ENCODE data around the gene ISX. TPM values are rescaled to one million over a fixed set of nuclear protein-coding genes. Genes with fewer than 3 reads are reported as not detected.

Gene ISX
- total RNA-seq, 1 donor from 2014 or later, result not detected

GRCh38 chr22:35057155-35057554 lies 8.8 kb upstream of the ISX start:
- H3K4me1 Mint-ChIP-seq (ENCODE audit: unreplicated experiment), result no peaks in the 10 kb centered on the region
- DNase-seq (ENCODE audit: extremely low spot score, unreplicated experiment), result no peak
- peaks cover 11% of the 10 kb centered on the region for H3K9me3 Mint-ChIP-seq (ENCODE audit: unreplicated experiment)
- TF ChIP-seq, protein P1, sequence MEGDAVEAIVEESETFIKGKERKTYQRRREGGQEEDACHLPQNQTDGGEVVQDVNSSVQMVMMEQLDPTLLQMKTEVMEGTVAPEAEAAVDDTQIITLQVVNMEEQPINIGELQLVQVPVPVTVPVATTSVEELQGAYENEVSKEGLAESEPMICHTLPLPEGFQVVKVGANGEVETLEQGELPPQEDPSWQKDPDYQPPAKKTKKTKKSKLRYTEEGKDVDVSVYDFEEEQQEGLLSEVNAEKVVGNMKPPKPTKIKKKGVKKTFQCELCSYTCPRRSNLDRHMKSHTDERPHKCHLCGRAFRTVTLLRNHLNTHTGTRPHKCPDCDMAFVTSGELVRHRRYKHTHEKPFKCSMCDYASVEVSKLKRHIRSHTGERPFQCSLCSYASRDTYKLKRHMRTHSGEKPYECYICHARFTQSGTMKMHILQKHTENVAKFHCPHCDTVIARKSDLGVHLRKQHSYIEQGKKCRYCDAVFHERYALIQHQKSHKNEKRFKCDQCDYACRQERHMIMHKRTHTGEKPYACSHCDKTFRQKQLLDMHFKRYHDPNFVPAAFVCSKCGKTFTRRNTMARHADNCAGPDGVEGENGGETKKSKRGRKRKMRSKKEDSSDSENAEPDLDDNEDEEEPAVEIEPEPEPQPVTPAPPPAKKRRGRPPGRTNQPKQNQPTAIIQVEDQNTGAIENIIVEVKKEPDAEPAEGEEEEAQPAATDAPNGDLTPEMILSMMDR (IDR thresholded peaks at IDR 0.05), result no peak
- no peak overlapping the region for H3K4me3 Mint-ChIP-seq (ENCODE audit: unreplicated experiment)
- H3K27ac Mint-ChIP-seq (ENCODE audit: unreplicated experiment), result no peak overlapping the region
- no peaks in the 10 kb centered on the region for H3K27me3 Mint-ChIP-seq (ENCODE audit: unreplicated experiment)
- no peaks in the 10 kb centered on the region for H3K36me3 Mint-ChIP-seq (ENCODE audit: unreplicated experiment)

DNA sequence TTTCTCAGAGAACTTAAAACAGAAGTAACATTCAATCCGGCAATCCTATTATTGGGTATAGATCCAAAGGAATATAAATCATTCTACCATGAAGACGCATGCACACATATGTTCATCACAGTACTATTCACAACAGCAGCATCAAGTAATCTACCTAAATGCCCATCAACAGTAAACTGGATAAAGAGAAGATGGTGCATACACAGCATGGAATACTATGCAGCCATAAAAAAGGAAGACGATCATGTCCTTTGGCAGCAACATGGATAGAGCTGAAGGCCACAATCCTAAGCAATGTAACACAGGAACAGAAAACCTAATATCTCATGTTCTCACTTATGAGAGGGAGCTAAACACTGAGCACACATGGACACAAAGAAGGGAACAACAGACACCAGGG lies 6.3 kb upstream of the ISX start:
- Mint-ChIP-seq H3K27me3 (ENCODE audit: unreplicated experiment) (no peaks in the 10 kb centered on the region), H3K36me3 (ENCODE audit: unreplicated experiment) (no peaks in the 10 kb centered on the region), H3K4me1 (ENCODE audit: unreplicated experiment) (no peaks in the 10 kb centered on the region), H3K9me3 (ENCODE audit: unreplicated experiment) (peaks cover 11% of the 10 kb centered on the region), H3K4me3 (ENCODE audit: unreplicated experiment) (no peak overlapping the region), H3K27ac (ENCODE audit: unreplicated experiment) (no peak overlapping the region)
- DNase-seq (ENCODE audit: extremely low spot score, unreplicated experiment), result no peak
- TF ChIP-seq, protein P1 (IDR thresholded peaks at IDR 0.05), result no peak

DNA sequence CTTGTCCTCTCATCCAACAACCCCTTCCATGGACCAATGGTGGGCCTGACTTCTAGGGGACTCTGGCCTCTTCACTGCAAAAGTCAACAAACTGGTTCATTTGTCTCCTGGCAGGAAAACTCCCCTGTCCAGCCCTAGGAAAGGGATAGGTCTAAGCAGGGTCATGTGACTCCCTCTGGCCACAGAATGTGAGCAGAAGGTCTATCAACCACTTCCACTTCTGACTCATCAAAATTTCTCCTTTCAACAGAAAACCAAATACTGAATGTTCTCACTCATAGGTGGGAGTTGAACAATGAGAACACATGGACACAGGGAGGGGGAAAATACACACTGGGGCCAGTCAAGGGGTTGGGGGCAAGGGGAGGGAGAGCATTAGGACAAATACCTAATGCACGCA lies 1.3 kb upstream of the ISX start:
- Mint-ChIP-seq H3K27ac (ENCODE audit: unreplicated experiment) (no peak overlapping the region), H3K36me3 (ENCODE audit: unreplicated experiment) (no peaks in the 10 kb centered on the region), H3K4me1 (ENCODE audit: unreplicated experiment) (no peaks in the 10 kb centered on the region), H3K27me3 (ENCODE audit: unreplicated experiment) (no peaks in the 10 kb centered on the region), H3K4me3 (ENCODE audit: unreplicated experiment) (no peak overlapping the region), H3K9me3 (ENCODE audit: unreplicated experiment) (peaks cover 2% of the 10 kb centered on the region)
- TF ChIP-seq, protein P1 (IDR thresholded peaks at IDR 0.05), result no peak
- DNase-seq (ENCODE audit: extremely low spot score, unreplicated experiment), result no peak

DNA sequence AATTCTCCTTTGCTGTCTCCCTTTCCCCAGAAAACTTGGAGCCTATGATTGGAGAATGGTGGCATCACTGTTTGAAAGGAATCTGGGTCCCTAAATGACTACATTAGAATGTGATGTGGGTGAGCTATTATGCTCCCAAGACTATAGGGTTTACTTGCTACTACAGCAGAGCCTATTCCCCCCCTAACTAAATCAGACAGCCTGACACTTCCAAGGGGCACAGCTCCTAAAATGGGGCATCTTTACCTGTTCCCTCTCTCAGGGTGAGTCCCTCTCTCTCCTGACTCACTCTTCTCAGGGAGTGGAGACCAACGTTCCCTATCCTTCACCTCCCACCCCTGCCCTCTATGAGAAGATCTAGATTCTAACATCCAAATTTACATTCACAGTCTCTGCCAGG lies 775 bp upstream of the ISX start:
- Mint-ChIP-seq H3K4me3 (ENCODE audit: unreplicated experiment) (no peak overlapping the region), H3K36me3 (ENCODE audit: unreplicated experiment) (no peaks in the 10 kb centered on the region), H3K27me3 (ENCODE audit: unreplicated experiment) (no peaks in the 10 kb centered on the region), H3K4me1 (ENCODE audit: unreplicated experiment) (no peaks in the 10 kb centered on the region), H3K27ac (ENCODE audit: unreplicated experiment) (no peak overlapping the region), H3K9me3 (ENCODE audit: unreplicated experiment) (no peaks in the 10 kb centered on the region)
- DNase-seq (ENCODE audit: extremely low spot score, unreplicated experiment), result no peak
- TF ChIP-seq, protein P1 (IDR thresholded peaks at IDR 0.05), result no peak

DNA sequence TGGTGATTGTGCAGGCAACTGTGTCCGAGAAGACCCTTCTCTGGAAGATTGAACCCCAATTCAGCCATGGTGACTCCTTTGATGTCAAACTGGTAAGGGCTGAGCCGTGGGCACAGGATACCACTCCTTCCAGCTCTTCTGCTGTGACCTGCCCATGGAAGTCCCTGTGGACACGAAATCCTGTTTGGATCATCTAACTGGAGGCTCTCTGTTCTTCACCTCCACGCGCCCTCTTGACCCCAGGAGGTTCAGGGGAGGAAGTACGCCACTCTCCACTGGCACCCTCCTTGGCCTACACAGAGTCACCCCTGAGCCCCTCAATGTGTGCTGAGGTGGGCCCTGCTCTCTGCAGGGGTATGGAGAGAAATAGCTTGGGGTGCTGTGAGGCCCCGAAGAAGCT lies 810 bp downstream of the ISX start:
- Mint-ChIP-seq H3K4me3 (ENCODE audit: unreplicated experiment) (no peak overlapping the region), H3K36me3 (ENCODE audit: unreplicated experiment) (no peaks in the 10 kb centered on the region), H3K27me3 (ENCODE audit: unreplicated experiment) (no peaks in the 10 kb centered on the region), H3K27ac (ENCODE audit: unreplicated experiment) (no peak overlapping the region), H3K9me3 (ENCODE audit: unreplicated experiment) (no peaks in the 10 kb centered on the region), H3K4me1 (ENCODE audit: unreplicated experiment) (no peaks in the 10 kb centered on the region)
- TF ChIP-seq, protein P1 (IDR thresholded peaks at IDR 0.05), result no peak
- no peak for DNase-seq (ENCODE audit: extremely low spot score, unreplicated experiment)
